ENCODE measurements around the gene CAPZA2. TPM values are rescaled to one million over a fixed set of nuclear protein-coding genes. Genes with fewer than 3 reads are reported as not detected.
A peak's percentile ranks its signal among the peaks of the same experiment; 100 is the strongest.

CAPZA2 gene
- total and polyA plus RNA-seq, 9 of the 15 experiments (the other 6 are each of a cell fraction or from before 2014, with no cell fraction given), result 67.0 to 524 (median 176) TPM

DNA sequence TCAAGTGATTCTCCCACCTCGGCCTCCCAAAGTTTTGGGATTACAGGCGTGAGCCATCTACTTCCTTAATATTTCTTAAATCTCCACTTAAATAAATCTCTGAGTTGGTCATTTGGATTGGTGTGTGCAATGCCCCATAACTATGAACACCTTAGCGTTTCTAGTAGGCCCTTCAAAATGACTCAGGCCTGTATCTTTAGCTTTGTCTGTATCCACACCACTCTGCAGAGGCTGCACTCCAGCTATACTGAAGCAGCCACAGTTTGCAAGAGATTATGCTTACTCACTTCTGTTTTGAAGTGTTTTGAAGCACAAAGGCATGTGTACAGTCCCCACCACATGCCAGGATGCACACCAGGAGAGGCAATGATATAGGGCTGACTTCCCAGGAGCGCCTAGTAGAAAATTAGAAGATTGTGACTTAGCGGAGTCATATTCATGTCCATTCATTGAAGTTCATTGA lies 88.5 kb downstream of the CAPZA2 start (continued):
- TF ChIP-seq, protein P1, sequence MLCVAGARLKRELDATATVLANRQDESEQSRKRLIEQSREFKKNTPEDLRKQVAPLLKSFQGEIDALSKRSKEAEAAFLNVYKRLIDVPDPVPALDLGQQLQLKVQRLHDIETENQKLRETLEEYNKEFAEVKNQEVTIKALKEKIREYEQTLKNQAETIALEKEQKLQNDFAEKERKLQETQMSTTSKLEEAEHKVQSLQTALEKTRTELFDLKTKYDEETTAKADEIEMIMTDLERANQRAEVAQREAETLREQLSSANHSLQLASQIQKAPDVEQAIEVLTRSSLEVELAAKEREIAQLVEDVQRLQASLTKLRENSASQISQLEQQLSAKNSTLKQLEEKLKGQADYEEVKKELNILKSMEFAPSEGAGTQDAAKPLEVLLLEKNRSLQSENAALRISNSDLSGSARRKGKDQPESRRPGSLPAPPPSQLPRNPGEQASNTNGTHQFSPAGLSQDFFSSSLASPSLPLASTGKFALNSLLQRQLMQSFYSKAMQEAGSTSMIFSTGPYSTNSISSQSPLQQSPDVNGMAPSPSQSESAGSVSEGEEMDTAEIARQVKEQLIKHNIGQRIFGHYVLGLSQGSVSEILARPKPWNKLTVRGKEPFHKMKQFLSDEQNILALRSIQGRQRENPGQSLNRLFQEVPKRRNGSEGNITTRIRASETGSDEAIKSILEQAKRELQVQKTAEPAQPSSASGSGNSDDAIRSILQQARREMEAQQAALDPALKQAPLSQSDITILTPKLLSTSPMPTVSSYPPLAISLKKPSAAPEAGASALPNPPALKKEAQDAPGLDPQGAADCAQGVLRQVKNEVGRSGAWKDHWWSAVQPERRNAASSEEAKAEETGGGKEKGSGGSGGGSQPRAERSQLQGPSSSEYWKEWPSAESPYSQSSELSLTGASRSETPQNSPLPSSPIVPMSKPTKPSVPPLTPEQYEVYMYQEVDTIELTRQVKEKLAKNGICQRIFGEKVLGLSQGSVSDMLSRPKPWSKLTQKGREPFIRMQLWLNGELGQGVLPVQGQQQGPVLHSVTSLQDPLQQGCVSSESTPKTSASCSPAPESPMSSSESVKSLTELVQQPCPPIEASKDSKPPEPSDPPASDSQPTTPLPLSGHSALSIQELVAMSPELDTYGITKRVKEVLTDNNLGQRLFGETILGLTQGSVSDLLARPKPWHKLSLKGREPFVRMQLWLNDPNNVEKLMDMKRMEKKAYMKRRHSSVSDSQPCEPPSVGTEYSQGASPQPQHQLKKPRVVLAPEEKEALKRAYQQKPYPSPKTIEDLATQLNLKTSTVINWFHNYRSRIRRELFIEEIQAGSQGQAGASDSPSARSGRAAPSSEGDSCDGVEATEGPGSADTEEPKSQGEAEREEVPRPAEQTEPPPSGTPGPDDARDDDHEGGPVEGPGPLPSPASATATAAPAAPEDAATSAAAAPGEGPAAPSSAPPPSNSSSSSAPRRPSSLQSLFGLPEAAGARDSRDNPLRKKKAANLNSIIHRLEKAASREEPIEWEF (CRISPR knock-in tag; IDR thresholded peaks at IDR 0.05), result 0 out of 2 replicates have a peak, but pooled peaks have one; percentile 6
- TF ChIP-seq STAG1 (CRISPR knock-in tag; IDR thresholded peaks at IDR 0.05; ENCODE audit: borderline replicate concordance), result no peak
- TF ChIP-seq MTA3 (IDR thresholded peaks at IDR 0.05; ENCODE audit: borderline replicate concordance), result no peak
- no peak for TF ChIP-seq ARNT (IDR thresholded peaks at IDR 0.05)
- peak; percentile 43; the same call in 1 of the 2 replicates for TF ChIP-seq ZNF444 (CRISPR knock-in tag; IDR thresholded peaks at IDR 0.05)
- TF ChIP-seq SUPT5H (IDR thresholded peaks at IDR 0.05), result no peak
- peak; percentile 37; the same call in 1 of the 2 replicates for TF ChIP-seq JUND (IDR thresholded peaks at IDR 0.05; ENCODE audit: borderline replicate concordance, low read depth, low read length)
- TF ChIP-seq JUND (tag; IDR thresholded peaks at IDR 0.05; ENCODE audit: borderline replicate concordance, low read depth, low read length), result no peak
- TF ChIP-seq, protein P2, sequence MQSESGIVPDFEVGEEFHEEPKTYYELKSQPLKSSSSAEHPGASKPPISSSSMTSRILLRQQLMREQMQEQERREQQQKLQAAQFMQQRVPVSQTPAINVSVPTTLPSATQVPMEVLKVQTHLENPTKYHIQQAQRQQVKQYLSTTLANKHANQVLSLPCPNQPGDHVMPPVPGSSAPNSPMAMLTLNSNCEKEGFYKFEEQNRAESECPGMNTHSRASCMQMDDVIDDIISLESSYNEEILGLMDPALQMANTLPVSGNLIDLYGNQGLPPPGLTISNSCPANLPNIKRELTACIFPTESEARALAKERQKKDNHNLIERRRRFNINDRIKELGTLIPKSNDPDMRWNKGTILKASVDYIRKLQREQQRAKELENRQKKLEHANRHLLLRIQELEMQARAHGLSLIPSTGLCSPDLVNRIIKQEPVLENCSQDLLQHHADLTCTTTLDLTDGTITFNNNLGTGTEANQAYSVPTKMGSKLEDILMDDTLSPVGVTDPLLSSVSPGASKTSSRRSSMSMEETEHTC (IDR thresholded peaks at IDR 0.05), result no peak
- TF ChIP-seq, protein P3, sequence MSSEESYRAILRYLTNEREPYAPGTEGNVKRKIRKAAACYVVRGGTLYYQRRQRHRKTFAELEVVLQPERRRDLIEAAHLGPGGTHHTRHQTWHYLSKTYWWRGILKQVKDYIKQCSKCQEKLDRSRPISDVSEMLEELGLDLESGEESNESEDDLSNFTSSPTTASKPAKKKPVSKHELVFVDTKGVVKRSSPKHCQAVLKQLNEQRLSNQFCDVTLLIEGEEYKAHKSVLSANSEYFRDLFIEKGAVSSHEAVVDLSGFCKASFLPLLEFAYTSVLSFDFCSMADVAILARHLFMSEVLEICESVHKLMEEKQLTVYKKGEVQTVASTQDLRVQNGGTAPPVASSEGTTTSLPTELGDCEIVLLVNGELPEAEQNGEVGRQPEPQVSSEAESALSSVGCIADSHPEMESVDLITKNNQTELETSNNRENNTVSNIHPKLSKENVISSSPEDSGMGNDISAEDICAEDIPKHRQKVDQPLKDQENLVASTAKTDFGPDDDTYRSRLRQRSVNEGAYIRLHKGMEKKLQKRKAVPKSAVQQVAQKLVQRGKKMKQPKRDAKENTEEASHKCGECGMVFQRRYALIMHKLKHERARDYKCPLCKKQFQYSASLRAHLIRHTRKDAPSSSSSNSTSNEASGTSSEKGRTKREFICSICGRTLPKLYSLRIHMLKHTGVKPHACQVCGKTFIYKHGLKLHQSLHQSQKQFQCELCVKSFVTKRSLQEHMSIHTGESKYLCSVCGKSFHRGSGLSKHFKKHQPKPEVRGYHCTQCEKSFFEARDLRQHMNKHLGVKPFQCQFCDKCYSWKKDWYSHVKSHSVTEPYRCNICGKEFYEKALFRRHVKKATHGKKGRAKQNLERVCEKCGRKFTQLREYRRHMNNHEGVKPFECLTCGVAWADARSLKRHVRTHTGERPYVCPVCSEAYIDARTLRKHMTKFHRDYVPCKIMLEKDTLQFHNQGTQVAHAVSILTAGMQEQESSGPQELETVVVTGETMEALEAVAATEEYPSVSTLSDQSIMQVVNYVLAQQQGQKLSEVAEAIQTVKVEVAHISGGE (CRISPR knock-in tag; IDR thresholded peaks at IDR 0.05), result 0 out of 6 replicates have a peak, but pooled peaks of 1 of the 3 experiments have one; percentile 51
- TF ChIP-seq, protein P4, sequence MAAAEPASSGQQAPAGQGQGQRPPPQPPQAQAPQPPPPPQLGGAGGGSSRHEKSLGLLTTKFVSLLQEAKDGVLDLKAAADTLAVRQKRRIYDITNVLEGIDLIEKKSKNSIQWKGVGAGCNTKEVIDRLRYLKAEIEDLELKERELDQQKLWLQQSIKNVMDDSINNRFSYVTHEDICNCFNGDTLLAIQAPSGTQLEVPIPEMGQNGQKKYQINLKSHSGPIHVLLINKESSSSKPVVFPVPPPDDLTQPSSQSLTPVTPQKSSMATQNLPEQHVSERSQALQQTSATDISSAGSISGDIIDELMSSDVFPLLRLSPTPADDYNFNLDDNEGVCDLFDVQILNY (CRISPR knock-in tag; IDR thresholded peaks at IDR 0.05), result no peak
- TF ChIP-seq, protein P5, sequence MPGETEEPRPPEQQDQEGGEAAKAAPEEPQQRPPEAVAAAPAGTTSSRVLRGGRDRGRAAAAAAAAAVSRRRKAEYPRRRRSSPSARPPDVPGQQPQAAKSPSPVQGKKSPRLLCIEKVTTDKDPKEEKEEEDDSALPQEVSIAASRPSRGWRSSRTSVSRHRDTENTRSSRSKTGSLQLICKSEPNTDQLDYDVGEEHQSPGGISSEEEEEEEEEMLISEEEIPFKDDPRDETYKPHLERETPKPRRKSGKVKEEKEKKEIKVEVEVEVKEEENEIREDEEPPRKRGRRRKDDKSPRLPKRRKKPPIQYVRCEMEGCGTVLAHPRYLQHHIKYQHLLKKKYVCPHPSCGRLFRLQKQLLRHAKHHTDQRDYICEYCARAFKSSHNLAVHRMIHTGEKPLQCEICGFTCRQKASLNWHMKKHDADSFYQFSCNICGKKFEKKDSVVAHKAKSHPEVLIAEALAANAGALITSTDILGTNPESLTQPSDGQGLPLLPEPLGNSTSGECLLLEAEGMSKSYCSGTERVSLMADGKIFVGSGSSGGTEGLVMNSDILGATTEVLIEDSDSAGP (CRISPR knock-in tag; IDR thresholded peaks at IDR 0.05), result no peak
- TF ChIP-seq FOXJ3 (CRISPR knock-in tag; IDR thresholded peaks at IDR 0.05), result 0 out of 2 replicates have a peak, but pooled peaks have one; percentile 11
- TF ChIP-seq ZNF589 (CRISPR knock-in tag; IDR thresholded peaks at IDR 0.05; ENCODE audit: low read depth), result no peak
- no peak for TF ChIP-seq PYGO2 (tag; IDR thresholded peaks at IDR 0.05)

Measured in K562 (cell line).